ENCODE data around the gene SAE1.

GRCh38 chr19:47230054-47230920 lies 99.7 kb downstream of the SAE1 start:
- TF ChIP-seq EZH2phosphoT487 (IDR thresholded peaks at IDR 0.05; ENCODE audit: insufficient read depth, low read depth): no peak
- TF ChIP-seq EZH2 (IDR thresholded peaks at IDR 0.05; ENCODE audit: insufficient read depth, poor library complexity, severe bottlenecking): no peak
